ENCODE data around the gene ERC2.

DNA sequence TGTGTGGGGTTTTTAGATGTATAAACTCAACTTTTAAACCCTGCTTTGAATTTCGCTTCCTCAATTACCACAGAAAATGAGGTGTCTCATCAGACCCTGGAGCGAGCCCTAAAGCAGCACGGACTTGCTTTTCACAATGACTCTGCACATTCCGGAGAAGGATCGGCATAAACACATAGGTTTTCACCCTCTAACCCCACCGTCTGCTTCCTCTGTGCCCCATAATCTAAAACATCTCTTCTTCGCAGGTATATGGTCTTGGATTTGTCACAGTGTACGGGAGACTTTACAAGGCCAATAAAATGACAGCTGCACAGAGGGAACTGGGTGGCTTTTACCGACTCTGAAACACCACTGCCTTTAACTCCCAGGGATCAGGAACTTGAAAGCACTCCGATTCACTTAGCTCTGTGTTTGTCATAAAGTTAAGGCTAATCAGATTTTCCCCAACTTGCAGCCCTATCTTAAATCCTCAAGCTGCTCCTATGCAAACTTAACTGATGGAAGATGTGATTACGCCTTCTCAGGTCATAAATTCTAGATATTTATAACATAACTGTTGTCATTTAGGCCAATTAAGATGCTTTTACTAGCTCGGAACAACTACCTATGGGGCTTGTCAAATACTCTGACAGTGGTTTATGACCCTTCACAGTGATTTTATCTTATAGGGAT lies 847.8 kb downstream of the ERC2 start:
- TF ChIP-seq, protein P1, sequence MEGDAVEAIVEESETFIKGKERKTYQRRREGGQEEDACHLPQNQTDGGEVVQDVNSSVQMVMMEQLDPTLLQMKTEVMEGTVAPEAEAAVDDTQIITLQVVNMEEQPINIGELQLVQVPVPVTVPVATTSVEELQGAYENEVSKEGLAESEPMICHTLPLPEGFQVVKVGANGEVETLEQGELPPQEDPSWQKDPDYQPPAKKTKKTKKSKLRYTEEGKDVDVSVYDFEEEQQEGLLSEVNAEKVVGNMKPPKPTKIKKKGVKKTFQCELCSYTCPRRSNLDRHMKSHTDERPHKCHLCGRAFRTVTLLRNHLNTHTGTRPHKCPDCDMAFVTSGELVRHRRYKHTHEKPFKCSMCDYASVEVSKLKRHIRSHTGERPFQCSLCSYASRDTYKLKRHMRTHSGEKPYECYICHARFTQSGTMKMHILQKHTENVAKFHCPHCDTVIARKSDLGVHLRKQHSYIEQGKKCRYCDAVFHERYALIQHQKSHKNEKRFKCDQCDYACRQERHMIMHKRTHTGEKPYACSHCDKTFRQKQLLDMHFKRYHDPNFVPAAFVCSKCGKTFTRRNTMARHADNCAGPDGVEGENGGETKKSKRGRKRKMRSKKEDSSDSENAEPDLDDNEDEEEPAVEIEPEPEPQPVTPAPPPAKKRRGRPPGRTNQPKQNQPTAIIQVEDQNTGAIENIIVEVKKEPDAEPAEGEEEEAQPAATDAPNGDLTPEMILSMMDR (IDR thresholded peaks at IDR 0.05; ENCODE audit: low read depth, low read length) = no peak
- TF ChIP-seq, protein P2, sequence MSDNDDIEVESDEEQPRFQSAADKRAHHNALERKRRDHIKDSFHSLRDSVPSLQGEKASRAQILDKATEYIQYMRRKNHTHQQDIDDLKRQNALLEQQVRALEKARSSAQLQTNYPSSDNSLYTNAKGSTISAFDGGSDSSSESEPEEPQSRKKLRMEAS (IDR thresholded peaks at IDR 0.05; ENCODE audit: low read depth, low read length) = no peak

All from NB4 (cell line).